Hepatocyte (in vitro differentiated cells): ENCODE data around the gene MSGN1. TPM values are rescaled to one million over a fixed set of nuclear protein-coding genes. Genes with fewer than 3 reads are reported as not detected.

Source experiments
- DNase-seq: peaks from one replicate; pipeline ENCODE4 v3.0.0-alpha.2; 2016; ENCODE audit warnings: low spot score
- H2AFZ ChIP-seq: fragments of 200-600 bp; sonication (generic); 2 replicates; pipeline ENCODE4 v1.6.0; 2016; ENCODE audit warnings: antibody characterized with exemption, mild to moderate bottlenecking
- H3K27ac ChIP-seq: fragments of 200-600 bp; sonication (generic); 2 replicates; pipeline ENCODE4 v1.5.1; 2016; ENCODE audit warnings: mild to moderate bottlenecking
- H3K27me3 ChIP-seq: fragments of 200-600 bp; sonication (generic); 2 replicates; pipeline ENCODE4 v1.6.1; 2016
- H3K36me3 ChIP-seq: fragments of 200-600 bp; sonication (generic); replicated peaks from 2 replicates; pipeline ENCODE4 v1.5.1; 2016; ENCODE audit warnings: low read depth; ENCODE audit not compliant: insufficient read depth
- H3K4me1 ChIP-seq: fragments of 200-600 bp; sonication (generic); 2 replicates; pipeline ENCODE4 v1.5.1; 2016; ENCODE audit warnings: mild to moderate bottlenecking, moderate library complexity; ENCODE audit not compliant: insufficient read depth
- H3K4me2 ChIP-seq: fragments of 200-600 bp; sonication (generic); 2 replicates; pipeline ENCODE4 v1.6.0; 2016
- H3K4me3 ChIP-seq: fragments of 200-600 bp; sonication (generic); 2 replicates; pipeline ENCODE4 v1.5.1; 2016; ENCODE audit warnings: mild to moderate bottlenecking
- H3K79me2 ChIP-seq: fragments of 200-600 bp; sonication (generic); 2 replicates; pipeline ENCODE4 v1.6.0; 2017; ENCODE audit warnings: mild to moderate bottlenecking
- H3K9me2 ChIP-seq: fragments of 200-600 bp; sonication (generic); replicated peaks from 2 replicates; pipeline ENCODE4 v1.6.0; 2017; ENCODE audit warnings: mild to moderate bottlenecking; ENCODE audit not compliant: insufficient read depth
- H3K9me3 ChIP-seq: fragments of 200-600 bp; sonication (generic); 2 replicates; pipeline ENCODE4 v1.5.1; 2016; ENCODE audit warnings: low read depth, mild to moderate bottlenecking
- H4K20me1 ChIP-seq: fragments of 200-600 bp; sonication (generic); 2 replicates; pipeline ENCODE4 v1.6.0; 2016; ENCODE audit warnings: mild to moderate bottlenecking; ENCODE audit not compliant: insufficient read depth, poor library complexity, severe bottlenecking
- EZH2 ChIP-seq: fragments of 200-600 bp; sonication (generic); IDR thresholded peaks from 2 replicates; pipeline ENCODE4 v1.6.1; 2016; ENCODE audit warnings: antibody characterized with exemption, mild to moderate bottlenecking, borderline replicate concordance
- EZH2phosphoT487 ChIP-seq: fragments of 200-600 bp; sonication (generic); IDR thresholded peaks from one replicate; pipeline ENCODE4 v1.6.1; 2018; ENCODE audit warnings: antibody characterized with exemption, mild to moderate bottlenecking, low read depth, moderate library complexity; ENCODE audit not compliant: unreplicated experiment, severe bottlenecking
- WGBS: methylation state at CpG from one replicate; pipeline ENCODE4 v1.1.6; 2016; ENCODE audit warnings: low lambda C conversion rate; ENCODE audit errors: missing lambda C conversion rate; 5-methylcytosine and 5-hydroxymethylcytosine counted together
- polyA plus RNA-seq: library from polyadenylated mRNA; unstranded; fragments of >200 nt; fragmentation: Nextera tagmentation; extraction: Ambion mirVana; gene quantifications from 2 replicates; pipeline ENCODE4 v1.2.1, GENCODE V29; 2016
- total RNA-seq: library from RNA; depleted of rRNA; stranded (reverse); fragments of >200 nt; gene quantifications from 2 replicates; pipeline ENCODE4 v1.2.3, GENCODE V29; 2014
- TF ChIP-seq, protein P1 (sequence below): fragments of 200-600 bp; sonication (generic); IDR thresholded peaks from 2 replicates; pipeline ENCODE4 v1.5.1; 2016; ENCODE audit warnings: antibody characterized with exemption, mild to moderate bottlenecking; ENCODE audit not compliant: poor library complexity

MSGN1 gene
- total and polyA plus RNA-seq, 2 experiments from 2014 or later = not detected

DNA sequence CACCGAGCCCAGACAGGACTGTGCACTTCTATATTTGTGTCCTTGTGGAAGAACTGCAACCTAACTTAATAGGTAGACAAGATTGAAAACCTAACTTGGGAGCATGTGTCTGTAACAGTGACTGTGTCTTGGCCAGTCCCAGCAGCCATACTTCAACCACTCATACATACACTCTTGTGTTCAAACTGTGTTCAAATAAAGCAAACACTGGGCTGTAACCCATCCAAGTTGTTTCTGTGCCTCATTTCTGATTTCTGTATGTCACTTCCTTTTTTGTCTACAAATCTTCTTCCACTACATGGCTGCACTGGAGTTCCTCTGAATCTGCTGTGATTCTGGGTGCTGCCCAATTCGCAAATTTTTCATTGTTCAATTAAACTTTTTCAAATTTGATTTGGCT is 31.0 kb downstream of the MSGN1 start:
- no peak for TF ChIP-seq EZH2
- Histone ChIP-seq H3K27me3 (peaks cover 3% of the 10 kb centered on the region), H2AFZ (no peak overlapping the region), H3K4me2 (no peak overlapping the region), H3K36me3 (no peaks in the 10 kb centered on the region), H3K79me2 (no peaks in the 10 kb centered on the region), H3K9me2 (no peaks in the 10 kb centered on the region), H3K4me3 (no peak overlapping the region), H4K20me1 (no peaks in the 10 kb centered on the region), H3K4me1 (peaks cover 3% of the 10 kb centered on the region), H3K27ac (no peak overlapping the region), H3K9me3 (no peaks in the 10 kb centered on the region)
- no peak for DNase-seq
- WGBS = 98% methylated on average over 2 of the region's 2 CpGs

DNA sequence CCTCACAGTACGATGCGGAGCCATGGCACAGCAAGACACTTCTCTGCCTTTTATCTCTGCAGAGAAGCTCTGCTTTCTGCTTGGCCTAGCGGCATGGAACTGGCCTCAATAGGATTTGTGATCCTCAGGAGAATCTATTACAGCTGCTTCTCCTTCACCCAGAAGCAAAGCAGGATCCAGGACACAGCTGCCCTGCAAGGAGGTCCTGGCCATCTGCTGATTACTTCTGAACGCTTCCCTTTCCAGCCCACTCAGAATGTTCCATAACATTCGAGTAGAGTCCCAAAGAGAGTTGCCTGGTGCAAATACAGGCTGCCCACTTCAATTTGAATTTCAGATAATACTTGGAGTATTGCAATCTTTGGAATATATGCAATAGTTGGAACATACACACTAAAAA is 33.0 kb downstream of the MSGN1 start:
- Histone ChIP-seq H3K4me2 (no peak overlapping the region), H3K36me3 (no peaks in the 10 kb centered on the region), H4K20me1 (no peaks in the 10 kb centered on the region), H2AFZ (no peak overlapping the region), H3K4me3 (no peak overlapping the region), H3K27me3 (no peaks in the 10 kb centered on the region), H3K9me3 (no peaks in the 10 kb centered on the region), H3K79me2 (no peaks in the 10 kb centered on the region), H3K27ac (no peak overlapping the region), H3K4me1 (peaks cover 3% of the 10 kb centered on the region), H3K9me2 (no peaks in the 10 kb centered on the region)
- WGBS = 64% methylated on average over 5 of the region's 5 CpGs
- no peak for DNase-seq
- no peak for TF ChIP-seq EZH2
- no peak for TF ChIP-seq EZH2phosphoT487
- TF ChIP-seq, protein P1, sequence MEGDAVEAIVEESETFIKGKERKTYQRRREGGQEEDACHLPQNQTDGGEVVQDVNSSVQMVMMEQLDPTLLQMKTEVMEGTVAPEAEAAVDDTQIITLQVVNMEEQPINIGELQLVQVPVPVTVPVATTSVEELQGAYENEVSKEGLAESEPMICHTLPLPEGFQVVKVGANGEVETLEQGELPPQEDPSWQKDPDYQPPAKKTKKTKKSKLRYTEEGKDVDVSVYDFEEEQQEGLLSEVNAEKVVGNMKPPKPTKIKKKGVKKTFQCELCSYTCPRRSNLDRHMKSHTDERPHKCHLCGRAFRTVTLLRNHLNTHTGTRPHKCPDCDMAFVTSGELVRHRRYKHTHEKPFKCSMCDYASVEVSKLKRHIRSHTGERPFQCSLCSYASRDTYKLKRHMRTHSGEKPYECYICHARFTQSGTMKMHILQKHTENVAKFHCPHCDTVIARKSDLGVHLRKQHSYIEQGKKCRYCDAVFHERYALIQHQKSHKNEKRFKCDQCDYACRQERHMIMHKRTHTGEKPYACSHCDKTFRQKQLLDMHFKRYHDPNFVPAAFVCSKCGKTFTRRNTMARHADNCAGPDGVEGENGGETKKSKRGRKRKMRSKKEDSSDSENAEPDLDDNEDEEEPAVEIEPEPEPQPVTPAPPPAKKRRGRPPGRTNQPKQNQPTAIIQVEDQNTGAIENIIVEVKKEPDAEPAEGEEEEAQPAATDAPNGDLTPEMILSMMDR = no peak

DNA sequence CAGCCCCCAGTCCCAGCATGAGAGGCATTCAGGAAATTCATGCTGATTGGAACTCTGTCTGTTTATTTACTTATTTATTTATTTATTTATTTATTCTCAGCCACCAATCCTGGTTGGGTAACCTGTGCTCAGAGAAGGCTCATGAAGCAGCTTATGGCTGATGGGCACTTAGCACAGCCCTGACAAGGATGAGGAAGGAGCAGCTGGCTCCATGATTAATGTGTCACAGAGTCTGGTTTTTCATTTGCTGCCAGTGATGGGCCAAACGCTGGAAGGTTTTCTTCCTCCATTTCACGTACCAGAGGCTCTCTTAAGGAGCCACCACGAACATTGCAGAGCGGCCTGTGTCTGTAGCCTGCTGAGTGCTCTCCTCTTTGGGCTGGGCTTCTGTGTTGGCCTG is 33.9 kb downstream of the MSGN1 start:
- Histone ChIP-seq H3K36me3 (no peaks in the 10 kb centered on the region), H3K4me2 (no peak overlapping the region), H3K79me2 (no peaks in the 10 kb centered on the region), H3K4me3 (no peak overlapping the region), H2AFZ (no peak overlapping the region), H3K27me3 (peaks cover 3% of the 10 kb centered on the region), H3K9me2 (no peaks in the 10 kb centered on the region), H3K9me3 (no peaks in the 10 kb centered on the region), H3K4me1 (peaks cover 3% of the 10 kb centered on the region), H4K20me1 (no peaks in the 10 kb centered on the region), H3K27ac (no peak overlapping the region)
- 86% methylated on average over 4 of the region's 4 CpGs for WGBS
- TF ChIP-seq EZH2 (no peak), EZH2phosphoT487 (no peak)
- TF ChIP-seq, protein P1 = no peak
- DNase-seq = no peak

DNA sequence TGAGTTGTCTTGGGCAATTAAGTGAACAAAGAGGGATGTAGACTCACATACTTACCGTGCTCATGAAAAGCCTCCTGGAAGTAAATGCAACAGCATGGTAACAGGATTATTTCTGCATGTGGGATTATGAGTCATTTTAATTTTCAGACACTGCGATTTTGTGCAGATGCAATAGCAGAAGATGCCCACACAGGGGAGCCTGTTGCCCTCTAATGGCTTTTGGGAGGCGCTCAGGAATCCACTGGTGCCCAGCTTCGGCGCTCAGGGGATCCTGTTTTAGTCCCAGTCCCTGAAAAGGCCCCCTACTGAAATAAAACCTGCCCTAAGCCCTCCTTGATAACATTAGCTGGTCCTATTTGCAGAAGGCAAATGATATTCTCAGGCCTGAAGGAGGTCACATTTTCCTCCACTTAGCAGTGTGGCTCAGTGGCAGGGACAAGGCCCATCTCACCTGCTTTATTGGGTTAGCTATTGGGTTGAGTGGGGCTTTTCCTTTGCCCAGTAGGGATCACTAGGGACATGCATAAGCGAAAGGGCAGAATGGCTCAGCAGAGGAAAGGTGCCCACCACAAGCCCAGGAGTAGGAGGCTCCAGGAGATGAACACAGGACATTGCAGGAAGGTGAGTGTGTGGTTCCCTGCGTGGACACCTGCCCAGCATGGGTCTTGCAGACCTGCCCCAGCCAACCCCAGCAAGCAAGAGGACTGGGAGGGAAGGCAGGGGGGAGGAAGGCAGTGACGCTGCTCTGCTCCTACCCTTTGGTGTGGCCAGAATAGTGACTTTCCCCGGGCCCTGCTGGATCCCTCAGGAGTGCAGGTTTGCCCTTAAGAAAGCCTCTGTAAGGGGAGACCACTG is 35.7 kb downstream of the MSGN1 start:
- H4K20me1 ChIP-seq = no peaks in the 10 kb centered on the region
- peak; percentile 78 for DNase-seq
- no peaks in the 10 kb centered on the region for H3K79me2 ChIP-seq
- no peak overlapping the region for H3K27ac ChIP-seq
- H2AFZ ChIP-seq = no peak overlapping the region
- no peak overlapping the region for H3K4me2 ChIP-seq
- H3K9me2 ChIP-seq = no peaks in the 10 kb centered on the region
- no peaks in the 10 kb centered on the region for H3K9me3 ChIP-seq
- no peaks in the 10 kb centered on the region for H3K36me3 ChIP-seq
- peaks cover 3% of the 10 kb centered on the region for H3K4me1 ChIP-seq
- TF ChIP-seq, protein P1 = peak; percentile 94
- no peak for TF ChIP-seq EZH2
- TF ChIP-seq EZH2phosphoT487 = no peak
- WGBS = 47% methylated on average over 9 of the region's 9 CpGs
- no peak overlapping the region for H3K4me3 ChIP-seq
- H3K27me3 ChIP-seq = peaks cover 10% of the 10 kb centered on the region
